GM21367 (cell line): ENCODE measurements around the gene C20orf141.
"Not testable (repeated sequence)": the region's sequence is repeated elsewhere in the genome, so short reads cannot be mapped to it uniquely, and the experiment has no call there.

ENCODE experiments used
- ATAC-seq: cut with Tn5 transposase; IDR thresholded peaks from one replicate; pipeline ENCODE4 v1.9.1; 2021; ENCODE audit not compliant: unreplicated experiment

C20orf141 gene

GRCh38 chr20:2820084-2820895 lies 5.5 kb downstream of the C20orf141 start:
- no peak for ATAC-seq

DNA sequence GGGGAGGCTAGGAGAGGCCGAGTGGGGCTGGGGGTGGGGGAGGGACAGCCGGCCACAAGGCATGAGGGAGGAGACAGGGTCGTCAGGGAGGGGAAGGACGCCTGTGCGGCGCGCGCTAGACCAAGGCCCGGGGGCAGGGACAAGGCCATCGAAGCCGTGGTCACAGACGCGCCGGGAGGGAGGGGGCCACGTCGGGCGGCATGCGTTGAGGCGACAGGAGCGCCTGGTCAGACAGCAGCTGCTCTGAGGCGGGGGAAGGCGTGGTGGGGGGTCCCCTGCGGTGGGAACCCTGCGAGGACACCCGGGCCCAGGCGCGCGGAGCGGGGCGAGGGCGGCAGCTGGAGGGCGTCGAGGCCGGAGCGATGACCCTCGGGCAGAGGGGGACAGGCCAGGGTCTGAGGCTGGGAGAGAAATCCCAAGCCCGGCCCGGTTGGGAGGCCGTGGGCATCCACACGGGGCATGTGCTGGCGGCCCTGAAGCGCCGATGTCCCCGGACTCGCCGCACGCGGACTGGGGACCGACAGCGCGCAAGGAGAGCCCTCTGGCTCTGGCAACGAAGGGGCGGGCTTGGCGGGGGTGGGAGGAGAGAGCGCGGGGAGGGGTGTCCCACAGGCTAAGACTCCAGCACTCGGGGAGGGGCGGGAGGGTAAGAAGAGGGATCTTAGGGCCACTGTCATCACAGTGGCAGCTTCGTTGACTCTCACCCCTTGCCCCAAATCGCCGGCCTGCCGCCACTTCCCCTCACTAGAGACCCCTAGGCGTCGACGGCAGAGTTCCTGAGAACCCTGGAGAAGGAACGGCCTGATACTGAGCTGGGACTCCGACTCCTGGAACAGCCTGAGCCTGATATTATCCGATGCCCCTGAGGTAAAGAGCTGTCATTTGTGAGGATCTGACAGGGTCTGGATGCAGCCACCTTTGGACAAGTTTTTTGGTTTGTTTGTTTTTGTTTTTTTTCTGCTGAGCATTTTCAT lies 6.4 kb downstream of the C20orf141 start:
- no peak for ATAC-seq

GRCh38 chr20:2822073-2822472 lies 7.3 kb downstream of the C20orf141 start:
- no peak for ATAC-seq

DNA sequence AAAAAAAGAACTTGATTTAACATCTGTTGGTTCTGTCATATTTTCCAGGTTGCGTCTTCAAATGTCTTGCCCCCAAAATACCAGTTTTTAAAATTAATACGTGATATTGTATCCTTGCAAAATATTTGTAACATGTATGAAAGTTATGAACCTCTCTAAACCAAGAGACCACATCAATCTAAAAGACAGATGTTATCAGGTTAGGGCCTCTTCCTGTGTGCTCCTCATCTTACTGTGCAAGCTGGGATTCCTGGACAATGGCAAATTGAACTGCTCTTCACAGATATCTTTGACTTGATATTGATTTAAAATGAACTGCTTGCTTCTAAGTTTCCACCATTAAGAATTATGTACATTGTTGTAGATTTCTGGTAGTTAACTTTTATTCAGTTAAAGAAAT lies 11.0 kb downstream of the C20orf141 start:
- no peak for ATAC-seq

DNA sequence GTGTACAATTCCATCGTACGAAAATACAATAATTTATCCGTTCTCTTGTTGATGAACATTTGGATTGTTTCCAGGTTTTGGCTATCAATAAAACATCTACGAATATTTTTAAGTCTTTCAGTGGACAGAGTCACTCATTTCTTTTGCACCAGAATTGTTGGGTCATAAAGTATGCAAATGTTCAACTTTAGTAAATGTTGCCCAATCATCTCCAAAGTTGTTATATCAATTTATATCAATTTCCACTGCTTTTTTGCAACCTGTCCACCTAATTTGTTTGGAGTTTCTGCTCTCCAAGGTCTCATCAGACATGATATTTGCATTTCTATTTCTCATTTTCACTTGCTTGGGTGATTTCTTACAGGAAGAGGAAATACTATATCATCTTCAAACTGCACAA lies 11.9 kb downstream of the C20orf141 start:
- ATAC-seq, result no peak

DNA sequence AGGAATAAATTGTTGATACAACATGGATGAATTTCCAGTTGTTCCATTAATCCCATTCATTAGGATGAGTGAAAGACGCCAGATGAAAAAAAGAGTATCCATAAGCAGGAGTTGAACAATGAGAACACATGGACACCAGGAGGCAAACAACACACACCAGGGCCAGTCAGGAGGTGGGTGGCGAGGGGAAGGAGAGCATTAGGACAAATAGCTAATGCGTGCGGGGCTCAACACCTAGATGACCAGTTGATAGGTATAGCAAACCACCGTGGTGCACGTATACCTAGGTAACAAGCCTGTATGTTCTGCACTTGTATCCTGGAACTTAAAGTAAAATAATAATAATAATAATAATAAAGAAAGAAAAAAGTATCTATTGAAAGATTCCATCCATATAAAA lies 14.6 kb downstream of the C20orf141 start:
- no peak for ATAC-seq

GRCh38 chr20:2831206-2831605 lies 16.4 kb downstream of the C20orf141 start:
- not testable (repeated sequence) for ATAC-seq

DNA sequence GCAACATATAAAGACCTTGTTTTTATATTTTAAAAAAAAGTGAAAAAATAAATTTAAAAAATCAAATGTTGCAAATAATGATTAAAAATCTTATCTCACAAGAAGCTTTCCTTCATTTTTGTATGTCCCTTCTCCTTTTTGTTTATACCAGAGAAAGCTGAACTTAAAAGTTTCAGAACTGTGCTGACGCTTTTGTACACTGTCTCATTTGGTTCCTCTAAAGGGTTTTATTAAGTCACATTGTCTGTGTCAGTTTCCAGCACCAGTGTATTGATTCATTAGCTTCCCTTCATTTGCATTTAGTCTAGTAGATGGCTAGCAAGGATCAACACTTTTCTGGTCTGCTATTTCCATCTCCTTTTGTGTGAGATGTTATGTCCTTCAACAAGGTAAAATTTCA lies 19.0 kb downstream of the C20orf141 start:
- ATAC-seq, result no peak

DNA sequence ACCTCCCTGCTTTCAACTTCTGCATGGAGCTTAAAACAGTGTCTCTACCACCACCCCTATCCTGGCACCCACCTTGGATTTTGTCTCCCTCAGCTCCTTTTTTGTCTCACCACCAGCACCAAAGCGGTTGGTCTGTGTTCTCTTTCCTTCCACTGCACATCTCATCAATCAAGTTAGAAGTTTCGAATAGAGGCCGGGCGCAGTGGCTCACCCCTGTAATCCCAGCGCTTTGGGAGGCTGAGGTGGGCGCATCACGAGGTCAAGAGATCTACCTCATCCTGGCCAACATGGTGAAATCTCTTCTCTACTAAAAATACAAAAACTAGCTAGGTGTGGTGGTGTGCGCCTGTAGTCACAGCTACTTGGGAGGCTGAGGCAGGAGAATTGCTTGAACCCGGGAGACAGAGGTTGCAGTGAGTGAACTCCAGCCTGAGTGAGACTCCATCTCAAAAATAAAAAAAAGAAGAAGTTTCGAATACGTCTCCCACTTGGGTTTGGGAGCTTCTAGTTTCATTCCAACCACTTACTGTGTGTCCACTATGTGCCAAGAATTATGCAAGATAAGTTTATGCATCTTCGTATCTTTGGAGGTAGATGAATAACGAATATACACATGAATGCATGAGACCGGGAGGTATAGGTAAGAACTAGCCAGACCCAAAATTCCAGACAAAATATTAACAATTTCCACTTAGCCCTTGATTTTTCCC lies 19.8 kb downstream of the C20orf141 start:
- ATAC-seq, result no peak

- ATAC-seq, result no peak
Observed at GRCh38 chr20:2835331-2835796, 20.6 kb downstream of the C20orf141 start.

DNA sequence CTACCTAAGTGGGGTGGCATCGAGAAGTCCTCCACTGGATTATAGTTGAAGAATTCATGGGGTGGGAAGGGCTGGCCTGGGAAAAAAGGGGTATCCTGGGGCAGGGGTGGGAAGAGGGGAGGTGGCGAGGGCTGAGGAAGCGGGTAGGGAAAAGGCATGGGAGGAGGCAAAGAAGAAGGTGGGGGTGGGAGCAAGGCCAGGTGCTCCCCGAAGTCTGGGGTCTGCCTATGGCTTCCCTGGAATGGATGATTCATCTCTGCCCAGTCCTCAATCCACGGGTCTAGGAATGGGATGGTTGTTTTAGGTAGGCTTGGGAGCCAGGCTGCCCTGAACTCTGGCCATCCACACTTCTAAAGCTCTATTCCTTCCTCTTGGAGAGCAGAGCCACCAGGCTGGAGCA lies 21.2 kb downstream of the C20orf141 start:
- ATAC-seq, result no peak

DNA sequence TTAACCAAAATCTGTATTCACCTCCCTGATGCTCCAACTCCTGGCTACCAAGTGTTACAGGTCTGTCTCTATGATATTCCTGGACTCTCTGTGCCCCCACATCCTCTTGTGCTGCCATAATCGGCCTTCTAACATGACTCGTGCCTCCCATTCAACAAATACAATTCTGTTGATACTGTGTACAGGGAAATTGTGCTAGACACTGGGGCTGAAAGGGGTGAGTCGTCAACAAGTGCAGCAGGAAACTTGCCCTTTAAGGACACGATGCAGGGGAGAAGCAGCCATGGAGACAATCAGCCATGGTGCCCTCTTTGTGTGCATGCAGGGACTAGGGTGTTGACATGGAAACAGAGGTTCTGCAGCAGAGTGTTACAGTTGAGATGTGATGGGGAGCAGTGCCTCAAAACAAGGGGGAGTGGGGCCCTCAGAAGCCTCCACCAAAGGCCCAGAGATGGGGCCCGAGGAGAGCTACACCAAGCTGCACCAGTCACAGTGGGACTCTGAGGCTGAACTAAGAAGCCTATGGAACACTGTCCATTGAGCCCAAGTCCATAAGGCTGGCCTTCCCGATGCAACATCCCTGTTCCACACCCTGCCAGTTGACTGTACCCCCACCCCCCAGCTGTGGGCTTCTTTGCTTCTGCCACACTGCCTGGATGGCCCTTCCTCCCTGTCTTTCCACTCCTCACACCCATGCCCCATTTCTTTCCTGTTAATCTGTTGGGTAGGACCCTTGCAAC lies 22.6 kb downstream of the C20orf141 start:
- no peak for ATAC-seq

DNA sequence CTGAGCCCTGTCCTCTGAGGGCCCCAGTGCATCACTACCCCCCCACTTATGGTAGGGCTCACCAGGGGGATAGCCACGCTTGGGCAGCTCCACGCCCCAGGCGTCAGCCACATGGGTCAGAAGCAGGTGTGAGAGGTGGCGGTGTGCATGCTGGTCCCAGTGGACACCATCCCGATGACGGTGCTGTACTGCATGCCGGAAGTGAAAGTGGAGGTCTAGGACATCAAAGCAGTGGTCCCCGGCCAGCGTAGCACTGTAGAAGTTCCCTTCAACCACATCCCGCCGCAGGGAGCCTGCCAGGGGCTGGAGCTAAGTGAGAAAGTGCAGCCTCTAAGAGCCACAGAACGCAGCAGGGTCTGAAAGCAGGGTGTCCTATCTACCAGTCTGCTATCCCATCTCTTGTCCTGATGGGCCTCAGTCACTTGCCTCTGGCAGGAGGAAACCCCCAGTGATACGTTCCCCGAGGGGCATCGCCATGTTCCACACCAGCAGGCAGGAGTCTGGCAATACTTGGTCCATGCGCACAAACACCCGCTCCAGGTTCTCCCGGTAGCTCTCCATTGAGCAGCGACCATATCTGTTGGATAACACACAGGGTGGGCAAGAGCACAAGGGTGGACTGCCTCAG lies 23.5 kb downstream of the C20orf141 start:
- ATAC-seq, result no peak

- ATAC-seq, result no peak
Observed at GRCh38 chr20:2838847-2839671, 24.3 kb downstream of the C20orf141 start.

DNA sequence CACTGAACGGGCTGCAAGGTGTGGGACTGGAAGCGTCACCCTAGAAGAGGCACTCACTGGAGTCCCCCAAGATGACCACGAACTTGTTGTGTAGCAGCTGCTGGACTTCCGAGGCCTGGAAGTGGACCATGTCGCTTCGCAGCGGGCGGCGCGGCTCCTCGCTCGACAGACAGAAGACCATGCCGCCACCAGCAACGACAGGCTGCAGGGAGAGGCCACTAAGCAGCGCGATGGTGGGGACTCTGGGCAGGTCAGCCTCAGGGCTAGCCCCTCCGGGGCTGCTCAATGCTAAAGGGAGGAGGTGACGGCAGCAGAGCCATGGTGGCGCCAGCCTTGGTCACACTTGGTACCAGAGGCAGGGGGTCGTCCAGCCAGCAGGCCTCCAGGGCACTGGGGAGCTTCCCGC lies 24.9 kb downstream of the C20orf141 start:
- ATAC-seq, result no peak

DNA sequence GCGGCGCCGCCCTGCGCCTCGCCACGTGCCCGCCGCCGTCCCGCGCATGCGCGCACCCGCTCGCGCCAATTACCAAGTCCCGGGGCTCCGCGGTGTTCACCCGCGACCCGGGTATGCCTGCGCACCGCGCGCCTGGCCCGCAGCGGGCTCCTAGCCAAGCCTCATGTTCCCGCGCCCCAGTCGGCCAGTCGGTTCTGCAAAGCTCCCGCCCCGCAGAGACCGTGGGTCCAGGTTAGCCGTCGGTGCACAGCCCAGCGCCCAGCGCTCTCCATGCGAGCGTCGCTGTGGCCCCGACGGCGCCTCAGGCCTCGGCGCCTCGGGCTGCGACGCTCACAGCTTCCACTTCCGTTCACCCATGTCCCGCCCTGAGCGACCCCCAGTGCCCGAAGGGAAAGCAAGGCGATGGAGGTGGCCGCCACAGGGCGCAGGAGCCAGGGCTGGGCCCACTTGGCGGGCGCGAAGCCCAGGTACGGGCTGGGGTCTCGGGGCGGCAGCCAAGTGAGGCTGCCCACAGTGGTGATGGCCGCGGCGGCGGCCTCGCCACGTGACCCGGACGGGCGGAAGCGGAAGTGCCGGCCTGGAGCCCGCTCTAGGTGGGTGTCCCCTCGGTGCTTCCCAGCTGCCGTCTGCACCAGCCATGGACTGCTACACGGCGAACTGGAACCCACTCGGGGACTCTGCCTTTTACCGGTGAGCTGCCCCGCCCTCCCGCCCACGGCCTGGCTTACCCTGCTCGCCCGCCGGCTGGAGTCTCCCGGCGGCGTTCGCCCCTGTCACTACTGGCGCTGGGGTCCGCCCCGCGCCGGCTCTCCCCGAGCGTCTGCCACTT lies 25.6 kb downstream of the C20orf141 start, which contains the start of the genes PCED1A and VPS16:
TSS of gene PCED1A (minus strand) at position 518 of the 829 bp plus-strand sequence. CDS start 743 bp downstream, outside the sequence.
TSS of gene VPS16 (plus strand) at position 608 of the 829 bp plus-strand sequence. CDS start at position 638, 30 bp downstream.
- peak; percentile 93 for ATAC-seq

- no peak for ATAC-seq
Observed at GRCh38 chr20:2840967-2841531, 26.3 kb downstream of the C20orf141 start.

- ATAC-seq, result no peak
Observed at GRCh38 chr20:2845607-2846006, 30.8 kb downstream of the C20orf141 start.
